DMS53 (cell line): ENCODE measurements around the gene NDUFAF3.
"Not testable (repeated sequence)": the region's sequence is repeated elsewhere in the genome, so short reads cannot be mapped to it uniquely, and the experiment has no call there.

Experiments used
- DNase-seq: peaks from one replicate; lab custom pipeline; 2025; lab: John Stamatoyannopoulos, UW

Gene NDUFAF3

DNA sequence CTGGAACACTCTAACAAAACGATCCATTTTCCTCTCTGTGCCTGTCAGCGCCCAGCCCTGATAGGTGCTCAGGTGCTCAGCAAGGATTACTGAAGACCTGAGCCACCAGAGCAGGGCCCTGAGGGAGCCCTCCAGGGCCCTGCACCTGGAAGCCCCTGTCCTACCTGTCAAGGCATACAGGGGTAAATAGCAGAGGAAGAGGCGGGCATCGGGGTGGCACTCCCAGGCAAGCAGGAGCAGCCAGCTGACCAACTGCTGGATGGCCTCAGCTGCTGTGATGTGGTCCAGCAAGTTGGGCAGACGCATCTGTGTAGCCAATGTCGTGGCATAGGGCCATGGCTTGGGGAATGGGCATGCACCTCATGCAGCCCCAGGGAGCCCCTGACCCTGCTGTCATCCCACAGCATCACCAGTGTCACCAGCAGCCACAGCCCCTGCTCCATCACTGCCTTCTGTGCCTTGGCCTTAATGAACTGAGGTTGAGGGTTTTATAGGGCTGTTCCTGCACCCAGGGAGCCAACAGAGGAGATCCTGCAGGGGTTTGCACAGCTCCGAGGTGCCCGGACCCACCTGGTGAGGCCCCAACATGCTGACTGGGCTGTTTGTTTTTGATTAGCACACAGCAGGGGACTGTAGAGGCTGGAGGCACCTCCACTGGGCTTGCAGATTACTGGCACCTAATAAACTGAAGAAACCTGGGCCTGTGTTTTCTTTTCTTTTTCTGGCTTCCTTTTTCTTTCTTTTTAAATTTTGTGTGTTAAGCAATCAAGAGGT is 22.6 kb upstream of the NDUFAF3 start:
- DNase-seq: no peak

DNA sequence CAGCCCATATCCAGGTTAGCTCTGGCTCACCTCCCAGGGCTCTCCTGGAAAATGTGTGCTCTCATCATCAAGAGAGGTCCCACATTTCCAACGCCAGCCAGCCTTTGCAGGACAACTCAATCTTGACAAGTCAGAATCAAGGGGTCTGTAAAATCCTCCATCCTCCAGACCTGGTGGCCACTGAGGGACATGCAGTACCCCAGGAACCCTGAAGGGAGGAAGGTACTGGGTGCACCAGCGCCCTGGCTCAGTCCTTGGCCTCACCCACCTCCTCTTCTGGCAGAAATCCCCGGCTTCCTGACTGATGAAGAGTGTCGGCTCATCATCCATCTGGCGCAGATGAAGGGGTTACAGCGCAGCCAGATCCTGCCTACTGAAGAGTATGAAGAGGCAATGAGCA is 20.8 kb upstream of the NDUFAF3 start:
- DNase-seq: no peak

DNA sequence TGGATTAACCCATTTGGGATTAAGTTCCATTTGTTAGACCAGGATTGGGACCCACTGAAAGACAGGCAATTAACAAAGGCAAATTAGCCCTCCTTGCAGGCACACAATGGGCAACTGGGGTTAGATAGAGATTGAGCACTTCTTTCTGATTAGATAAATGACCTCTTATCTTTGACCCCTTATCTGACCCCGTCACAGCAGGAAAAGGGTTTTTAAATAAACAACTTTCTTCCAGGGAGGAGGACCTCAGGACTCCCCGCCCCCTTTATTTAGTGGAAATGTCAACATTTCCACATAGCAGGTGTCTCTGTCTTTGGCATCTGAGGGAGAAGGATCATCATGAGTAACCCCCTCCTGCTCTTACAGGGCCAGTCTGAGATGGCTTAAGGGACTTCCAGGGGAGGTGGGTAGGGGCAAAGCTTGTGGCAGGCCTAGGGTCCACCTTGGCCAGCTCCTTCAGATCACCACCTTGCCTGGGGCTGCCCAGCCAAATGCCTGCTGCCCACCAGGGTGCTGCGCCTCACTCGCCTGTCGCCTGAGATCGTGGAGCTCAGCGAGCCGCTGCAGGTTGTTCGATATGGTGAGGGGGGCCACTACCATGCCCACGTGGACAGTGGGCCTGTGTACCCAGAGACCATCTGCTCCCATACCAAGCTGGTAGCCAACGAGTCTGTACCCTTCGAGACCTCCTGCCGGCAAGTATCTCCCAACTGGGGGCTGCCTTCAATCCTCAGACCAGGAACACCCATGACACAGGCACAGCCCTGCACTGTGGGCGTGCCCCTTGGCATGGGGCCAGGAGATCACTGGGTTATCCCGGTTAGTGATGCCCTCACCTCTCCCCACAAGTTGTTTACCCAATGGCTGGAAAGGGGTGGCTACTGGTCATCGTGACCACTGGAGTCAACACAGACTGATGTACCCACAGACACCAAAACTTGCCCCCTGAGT is 17.3 kb upstream of the NDUFAF3 start:
- peak; percentile 21 for DNase-seq

DNA sequence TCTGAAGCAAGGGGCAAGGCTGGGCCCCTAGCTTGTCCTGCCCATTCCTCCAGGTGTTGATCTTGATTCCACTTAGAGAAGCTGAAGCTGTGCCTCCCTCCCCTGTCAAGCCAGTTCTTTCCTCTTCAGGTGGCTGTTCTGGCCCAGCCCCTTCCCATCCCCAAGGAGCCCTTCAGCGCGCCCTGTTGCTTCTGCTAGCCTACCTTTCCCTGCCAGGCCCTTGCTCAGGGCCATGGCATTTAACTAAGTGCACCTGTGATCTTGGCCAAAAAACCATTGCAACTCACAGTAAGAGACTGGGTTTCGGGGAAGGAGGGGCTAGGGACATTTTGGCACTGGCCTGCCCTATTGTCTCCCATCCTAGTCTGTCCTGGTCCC is 16.6 kb upstream of the NDUFAF3 start:
- DNase-seq: no peak

DNA sequence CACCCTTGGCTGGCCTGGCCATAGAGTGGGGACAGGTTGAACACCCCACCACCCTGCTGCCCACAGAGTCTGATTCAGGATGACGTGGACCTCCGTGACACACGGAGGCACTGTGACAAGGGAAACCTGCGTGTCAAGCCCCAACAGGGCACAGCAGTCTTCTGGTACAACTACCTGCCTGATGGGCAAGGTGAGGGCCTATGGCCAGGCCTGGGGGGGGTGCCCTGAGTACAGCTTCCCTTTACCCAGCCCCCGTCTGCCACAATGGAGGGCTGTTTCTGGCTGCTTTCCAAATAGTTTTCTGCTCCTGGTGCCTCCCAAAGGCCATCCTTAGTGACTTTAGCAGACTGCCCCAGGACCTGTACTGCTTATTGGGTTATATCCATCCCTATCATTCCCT is 15.9 kb upstream of the NDUFAF3 start:
- DNase-seq: no peak

DNA sequence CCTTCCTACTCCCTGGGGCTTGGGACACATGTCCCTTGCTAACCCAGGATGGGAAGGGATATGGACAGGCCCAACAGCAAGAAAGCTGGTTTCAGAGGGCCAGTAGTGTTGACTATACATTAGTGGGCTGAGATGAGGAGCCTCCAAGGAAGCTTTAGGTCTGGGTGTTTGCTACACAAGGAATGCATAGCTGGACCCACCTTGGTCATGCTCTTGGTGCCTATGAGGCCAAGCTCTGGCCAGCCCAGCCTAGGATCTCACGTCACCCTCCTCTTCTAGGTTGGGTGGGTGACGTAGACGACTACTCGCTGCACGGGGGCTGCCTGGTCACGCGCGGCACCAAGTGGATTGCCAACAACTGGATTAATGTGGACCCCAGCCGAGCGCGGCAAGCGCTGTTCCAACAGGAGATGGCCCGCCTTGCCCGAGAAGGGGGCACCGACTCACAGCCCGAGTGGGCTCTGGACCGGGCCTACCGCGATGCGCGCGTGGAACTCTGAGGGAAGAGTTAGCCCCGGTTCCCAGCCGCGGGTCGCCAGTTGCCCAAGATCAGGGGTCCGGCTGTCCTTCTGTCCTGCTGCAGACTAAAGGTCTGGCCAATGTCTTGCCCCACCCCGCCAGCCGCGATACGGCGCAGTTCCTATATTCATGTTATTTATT is 15.4 kb upstream of the NDUFAF3 start:
- peak; percentile 47 for DNase-seq

DNA sequence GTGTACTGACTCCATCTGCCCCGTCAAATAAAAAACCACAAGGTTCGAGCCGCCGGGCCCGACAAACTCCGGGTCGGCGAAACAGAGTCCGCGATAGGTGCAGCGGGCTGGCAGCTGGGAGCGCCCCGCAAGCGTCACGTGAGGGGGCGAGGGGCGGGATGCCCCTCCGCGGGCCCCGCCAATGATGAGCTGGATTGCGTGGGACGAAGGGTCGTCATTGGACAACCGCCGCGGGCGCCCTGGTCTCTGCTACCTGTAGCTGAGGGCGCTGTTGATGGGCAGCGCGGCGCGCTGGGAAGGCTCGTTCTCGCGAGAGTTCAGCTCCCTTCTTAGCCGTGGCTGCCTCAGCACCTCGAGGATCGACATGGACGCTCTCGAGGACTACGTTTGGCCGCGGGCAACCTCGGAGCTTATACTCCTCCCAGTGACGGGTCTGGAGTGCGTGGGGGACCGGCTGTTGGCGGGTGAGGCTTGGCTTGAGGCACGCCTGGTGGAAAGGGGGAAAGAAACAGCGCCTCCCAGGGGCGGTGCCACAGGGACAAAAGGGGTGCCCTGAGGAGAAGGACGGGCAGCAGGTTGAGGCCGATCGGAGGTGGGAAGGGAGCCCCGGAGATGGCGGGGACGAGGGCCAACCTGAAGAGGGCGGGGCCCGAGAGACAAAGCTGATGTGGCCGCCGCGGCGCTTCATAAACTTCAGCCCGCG is 14.7 kb upstream of the NDUFAF3 start, which contains the start of gene WDR6:
TSS of gene WDR6 (plus strand) at position 324 of the 703 bp plus-strand sequence. CDS start at position 365, 41 bp downstream.
- peak; percentile 93 for DNase-seq

DNA sequence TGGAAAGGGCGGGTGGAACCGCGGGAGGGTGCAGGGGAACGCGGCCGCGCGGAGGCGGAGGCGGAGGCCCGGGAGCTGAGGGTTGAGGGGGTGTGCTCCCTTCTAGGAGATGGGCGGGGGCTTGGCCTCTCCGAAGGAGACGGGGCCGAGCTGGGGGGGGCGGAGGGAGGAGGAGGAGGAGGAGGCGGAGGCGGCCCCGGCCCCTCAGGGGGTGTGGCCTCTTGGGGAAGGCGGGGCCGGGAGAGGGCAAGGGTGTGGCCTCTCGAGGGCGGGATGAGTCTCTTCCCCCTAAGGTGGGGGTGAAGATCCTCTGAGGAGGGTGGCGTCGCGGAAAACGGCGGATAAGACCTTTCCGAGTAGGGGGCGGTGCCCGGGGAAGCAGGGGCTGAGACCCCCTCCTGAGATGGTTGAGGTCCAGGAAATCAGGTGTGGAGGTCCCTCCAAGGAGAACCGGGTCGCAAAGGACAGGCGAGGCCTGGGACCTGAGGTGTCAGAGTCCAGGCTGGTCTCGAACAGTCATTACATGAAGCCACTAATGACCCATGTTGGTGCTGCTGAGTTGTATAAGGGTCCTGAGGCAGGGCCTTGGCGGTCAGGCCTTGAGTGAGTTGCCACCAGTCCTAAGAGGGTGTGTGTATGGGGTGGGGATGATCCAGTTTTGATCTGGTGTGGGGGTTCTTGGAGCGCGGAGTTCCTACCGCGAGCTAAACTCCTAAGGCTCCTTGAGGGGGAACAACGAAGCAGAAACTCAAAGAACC is 14.0 kb upstream of the NDUFAF3 start:
- DNase-seq: peak; percentile 69

DNA sequence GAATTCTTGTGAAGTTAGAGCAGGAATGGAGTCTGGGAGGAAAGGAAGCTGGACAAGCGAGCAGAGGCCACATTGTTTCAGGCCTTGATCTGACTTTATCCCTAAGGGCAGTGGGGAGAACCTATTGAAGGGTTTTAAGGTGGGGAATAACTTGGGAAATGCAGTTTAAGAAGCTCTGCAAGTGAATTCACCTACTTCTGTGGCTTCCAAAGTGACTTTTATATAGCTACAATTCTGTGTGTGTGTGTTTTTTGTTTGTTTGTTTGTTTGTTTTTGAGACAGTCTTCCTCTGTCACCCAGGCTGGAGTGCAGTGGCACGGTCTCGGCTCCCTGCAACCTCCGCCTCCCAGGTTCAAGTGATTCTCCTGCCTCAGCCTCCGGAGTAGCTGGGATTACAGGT is 13.3 kb upstream of the NDUFAF3 start:
- DNase-seq: not testable (repeated sequence)

DNA sequence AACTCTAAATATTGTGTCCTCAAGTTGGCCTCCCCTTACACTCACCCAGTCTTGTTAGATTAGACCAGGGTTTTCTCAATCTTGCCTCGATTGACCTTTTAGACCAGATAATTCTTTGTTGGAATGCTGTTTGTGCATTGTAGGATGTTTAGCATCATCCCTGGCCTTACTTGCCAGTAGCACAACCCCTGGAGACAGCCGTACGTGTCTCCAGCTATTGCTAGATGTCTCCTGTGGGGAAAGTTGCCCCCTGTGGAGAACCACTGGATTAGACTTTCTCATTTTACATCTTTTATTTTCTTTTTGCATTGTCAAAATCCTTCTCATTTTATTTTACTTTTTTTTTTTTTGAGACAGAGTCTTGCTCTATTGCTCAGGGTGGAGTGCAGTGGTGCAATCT is 12.5 kb upstream of the NDUFAF3 start:
- DNase-seq: no peak

DNA sequence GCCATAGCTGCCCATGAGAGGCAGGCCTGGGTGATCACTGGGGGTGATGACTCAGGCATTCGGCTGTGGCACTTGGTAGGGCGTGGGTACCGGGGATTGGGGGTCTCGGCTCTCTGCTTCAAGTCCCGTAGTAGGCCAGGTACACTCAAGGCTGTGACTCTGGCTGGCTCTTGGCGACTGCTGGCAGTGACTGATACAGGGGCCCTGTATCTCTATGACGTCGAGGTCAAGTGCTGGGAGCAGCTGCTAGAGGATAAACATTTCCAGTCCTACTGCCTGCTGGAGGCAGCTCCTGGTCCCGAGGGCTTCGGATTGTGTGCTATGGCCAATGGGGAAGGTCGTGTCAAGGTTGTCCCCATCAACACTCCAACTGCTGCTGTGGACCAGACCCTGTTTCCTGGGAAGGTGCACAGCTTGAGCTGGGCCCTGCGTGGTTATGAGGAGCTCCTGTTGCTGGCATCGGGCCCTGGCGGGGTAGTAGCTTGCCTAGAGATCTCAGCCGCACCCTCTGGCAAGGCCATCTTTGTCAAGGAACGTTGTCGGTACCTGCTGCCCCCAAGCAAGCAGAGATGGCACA is 9.4 kb upstream of the NDUFAF3 start:
- peak; percentile 12 for DNase-seq

DNA sequence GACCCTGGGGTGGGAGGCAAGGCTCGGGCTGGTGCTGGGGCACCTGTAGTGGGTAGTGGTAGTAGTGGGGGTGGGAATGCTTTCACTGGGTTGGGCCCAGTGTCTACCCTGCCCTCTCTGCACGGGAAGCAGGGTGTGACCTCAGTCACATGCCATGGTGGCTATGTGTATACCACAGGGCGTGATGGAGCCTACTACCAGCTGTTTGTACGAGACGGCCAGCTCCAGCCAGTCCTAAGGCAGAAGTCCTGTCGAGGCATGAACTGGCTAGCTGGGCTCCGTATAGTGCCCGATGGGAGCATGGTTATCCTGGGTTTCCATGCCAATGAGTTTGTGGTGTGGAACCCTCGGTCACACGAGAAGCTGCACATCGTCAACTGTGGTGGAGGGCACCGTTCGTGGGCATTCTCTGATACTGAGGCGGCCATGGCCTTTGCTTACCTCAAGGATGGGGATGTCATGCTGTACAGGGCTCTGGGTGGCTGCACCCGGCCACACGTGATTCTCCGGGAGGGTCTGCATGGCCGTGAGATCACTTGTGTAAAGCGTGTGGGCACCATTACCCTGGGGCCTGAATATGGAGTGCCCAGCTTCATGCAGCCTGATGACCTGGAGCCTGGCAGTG is 8.7 kb upstream of the NDUFAF3 start:
- no peak for DNase-seq

DNA sequence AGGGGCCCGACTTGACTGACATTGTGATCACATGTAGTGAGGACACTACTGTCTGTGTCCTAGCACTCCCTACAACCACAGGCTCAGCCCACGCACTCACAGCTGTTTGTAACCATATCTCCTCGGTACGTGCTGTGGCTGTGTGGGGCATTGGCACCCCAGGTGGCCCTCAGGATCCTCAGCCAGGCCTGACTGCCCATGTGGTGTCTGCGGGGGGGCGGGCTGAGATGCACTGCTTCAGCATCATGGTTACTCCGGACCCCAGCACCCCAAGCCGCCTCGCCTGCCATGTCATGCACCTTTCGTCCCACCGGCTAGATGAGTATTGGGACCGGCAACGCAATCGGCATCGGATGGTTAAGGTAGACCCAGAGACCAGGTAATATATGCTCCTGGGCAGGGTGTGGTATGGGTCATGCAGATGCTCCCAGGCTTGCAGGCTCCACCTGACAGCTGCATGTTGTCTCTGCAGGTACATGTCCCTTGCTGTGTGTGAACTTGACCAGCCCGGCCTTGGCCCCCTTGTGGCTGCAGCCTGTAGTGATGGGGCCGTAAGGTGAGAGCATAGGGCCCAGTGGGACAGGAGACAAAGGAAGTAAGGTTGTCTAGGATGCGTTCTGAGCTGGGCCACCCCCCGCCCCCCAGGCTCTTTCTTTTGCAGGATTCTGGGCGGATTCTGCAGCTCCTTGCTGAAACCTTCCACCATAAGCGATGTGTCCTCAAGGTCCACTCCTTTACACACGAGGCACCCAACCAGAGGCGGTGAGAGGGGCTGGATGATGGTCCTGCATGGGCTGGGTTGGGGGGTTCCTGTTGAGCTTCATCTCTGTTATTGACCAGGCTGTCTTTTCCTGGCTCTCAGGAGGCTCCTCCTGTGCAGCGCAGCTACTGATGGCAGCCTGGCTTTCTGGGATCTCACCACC is 7.9 kb upstream of the NDUFAF3 start:
- peak; percentile 72 for DNase-seq

DNA sequence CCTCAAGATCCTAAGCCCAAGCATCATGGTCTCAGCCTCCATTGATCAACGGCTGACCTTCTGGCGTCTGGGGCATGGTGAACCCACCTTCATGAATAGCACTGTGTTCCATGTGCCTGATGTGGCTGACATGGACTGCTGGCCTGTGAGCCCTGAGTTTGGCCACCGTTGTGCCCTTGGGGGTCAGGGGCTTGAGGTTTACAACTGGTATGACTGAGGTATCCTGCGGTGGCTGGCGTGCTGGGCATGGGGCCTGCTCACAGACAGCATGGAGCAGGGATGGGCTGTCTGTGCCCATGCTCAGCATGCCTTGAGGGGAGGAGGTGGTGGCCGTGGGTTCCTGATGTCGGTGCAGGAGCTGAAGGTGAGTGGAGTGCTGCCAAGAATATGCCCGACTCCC is 6.8 kb upstream of the NDUFAF3 start:
- DNase-seq: no peak

DNA sequence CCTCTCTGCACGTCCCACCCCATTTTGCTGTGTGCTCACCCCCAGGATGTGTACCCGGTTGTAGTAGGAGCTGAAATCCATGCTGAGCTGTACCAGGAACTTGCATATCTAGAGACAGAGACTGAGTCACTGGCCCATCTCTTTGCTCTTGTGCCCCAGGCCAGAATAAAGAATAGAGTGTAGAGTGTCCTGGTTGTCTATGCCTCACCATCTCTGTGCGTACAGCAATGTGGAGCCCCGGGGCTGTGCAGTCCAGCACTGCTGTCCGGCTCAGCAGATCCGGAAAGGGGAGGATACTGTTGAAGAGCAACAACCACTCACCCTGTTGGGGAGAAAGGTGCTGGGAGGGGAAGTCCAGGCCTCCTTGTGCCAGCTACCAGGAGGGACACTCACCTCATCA is 6.2 kb upstream of the NDUFAF3 start:
- no peak for DNase-seq

DNA sequence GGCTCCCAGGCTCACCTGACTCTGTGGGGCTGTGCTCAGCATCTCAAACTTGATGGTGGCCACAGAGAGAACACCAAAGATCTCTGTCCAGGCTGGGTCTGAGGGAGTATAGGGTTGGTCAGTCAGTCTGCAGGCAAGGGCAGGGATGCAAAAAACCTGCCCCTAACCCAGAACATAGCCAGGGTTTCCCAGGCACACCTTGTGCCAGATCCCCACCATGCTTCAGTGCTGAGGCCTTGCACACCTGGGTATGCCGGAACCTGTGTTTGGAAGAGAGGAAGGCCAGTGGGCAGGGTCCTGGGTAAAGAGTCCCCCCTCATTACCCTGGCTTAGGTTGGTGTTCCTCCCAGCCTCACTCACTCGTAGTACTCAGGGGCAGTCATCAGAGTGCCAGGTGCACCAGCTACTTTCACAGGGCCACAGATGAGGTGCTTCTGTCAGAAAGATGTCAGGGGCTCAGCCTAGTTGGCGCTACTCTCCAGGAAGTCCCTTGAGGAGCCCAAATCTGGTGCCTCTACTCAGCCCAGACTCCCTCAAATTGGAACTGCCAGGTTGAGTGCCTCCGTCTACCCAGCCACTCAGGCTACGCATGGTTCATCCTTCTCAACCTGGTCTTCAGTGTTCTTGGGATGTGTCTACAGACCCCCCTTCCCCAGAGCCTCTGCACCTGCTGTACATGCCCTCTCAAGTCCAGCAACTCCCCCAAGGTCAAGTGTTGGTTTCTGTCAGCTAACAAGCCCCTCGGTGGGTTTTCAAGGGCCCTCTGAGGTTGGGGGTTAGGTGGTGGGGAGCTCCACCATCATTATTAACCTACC is 5.3 kb upstream of the NDUFAF3 start:
- no peak for DNase-seq

DNA sequence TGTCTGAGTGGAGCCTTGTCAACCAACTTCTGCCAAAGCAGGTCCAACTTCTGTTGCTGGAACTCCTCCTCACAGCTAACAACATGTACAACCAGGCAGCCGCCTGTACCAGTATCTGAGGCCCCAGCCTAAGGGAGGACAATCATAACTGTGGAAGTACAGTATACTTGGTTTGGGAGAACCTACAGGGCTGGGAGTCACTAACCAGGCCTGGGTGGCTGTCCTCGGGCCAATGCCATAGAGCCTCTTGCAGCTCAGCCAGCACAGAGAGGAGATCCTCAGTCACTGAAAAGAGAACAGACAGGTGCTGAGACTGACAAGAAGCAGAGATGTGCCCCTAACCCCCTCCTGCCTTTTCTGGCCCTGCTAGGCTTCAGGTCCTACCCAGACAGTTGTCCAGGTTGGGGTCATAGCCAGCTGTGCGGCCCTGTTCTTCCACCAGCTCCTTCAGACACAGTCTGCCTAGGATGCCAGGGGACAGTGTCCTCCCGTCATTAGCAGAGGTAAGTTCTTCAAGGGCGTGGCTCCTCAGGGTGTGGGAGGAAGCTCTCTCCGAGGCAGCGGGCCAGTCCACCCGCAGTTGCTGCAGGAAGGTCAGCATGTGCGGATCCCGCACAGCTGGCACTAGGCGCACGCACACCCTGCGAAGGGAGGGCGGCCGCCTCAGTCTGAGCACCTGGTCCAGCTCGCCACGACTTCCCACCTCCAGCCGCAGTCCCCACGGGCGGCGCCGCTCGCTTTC is 4.5 kb upstream of the NDUFAF3 start:
- DNase-seq: peak; percentile 44
